GM20431 (cell line): ENCODE data around the gene L3MBTL4.
"Not testable (repeated sequence)": the region's sequence is repeated elsewhere in the genome, so short reads cannot be mapped to it uniquely, and the experiment has no call there.

Source experiments
- in situ Hi-C: fragments of 300-500 bp; cut with MseI, MboI; formaldehyde crosslinking; loops from one replicate; pipeline ENCODE4 v1.15.0; 2020; ENCODE audit warnings: low sequenced_read_pairs; ENCODE audit not compliant: unreplicated experiment

The L3MBTL4 gene

DNA sequence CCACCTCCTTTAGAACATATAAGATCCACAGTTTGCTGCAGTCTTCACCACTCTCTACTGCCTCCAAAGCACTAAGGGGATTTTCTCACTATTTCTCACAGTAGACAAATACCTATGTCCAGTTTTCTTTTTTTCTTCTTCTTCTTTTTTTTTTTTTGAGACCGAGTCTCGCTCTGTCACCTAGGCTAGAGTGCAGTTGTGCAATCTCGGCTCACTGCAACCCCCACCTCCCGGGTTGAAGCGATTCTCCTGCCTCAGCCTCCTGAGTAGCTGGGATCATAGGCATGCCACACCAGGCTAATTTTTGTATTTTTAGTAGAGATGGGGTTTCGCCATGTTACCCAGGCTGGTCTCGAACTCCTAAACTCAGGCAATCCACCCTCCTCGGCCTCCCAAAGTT is 6.2 kb downstream of the L3MBTL4 start:
- in situ Hi-C loops, result not testable (repeated sequence)

GRCh38 chr18:6406910-6407470 is 7.7 kb downstream of the L3MBTL4 start:
- in situ Hi-C loops, result no loop called here

GRCh38 chr18:6406075-6406909 is 8.4 kb downstream of the L3MBTL4 start:
- in situ Hi-C loops, result no loop called here

DNA sequence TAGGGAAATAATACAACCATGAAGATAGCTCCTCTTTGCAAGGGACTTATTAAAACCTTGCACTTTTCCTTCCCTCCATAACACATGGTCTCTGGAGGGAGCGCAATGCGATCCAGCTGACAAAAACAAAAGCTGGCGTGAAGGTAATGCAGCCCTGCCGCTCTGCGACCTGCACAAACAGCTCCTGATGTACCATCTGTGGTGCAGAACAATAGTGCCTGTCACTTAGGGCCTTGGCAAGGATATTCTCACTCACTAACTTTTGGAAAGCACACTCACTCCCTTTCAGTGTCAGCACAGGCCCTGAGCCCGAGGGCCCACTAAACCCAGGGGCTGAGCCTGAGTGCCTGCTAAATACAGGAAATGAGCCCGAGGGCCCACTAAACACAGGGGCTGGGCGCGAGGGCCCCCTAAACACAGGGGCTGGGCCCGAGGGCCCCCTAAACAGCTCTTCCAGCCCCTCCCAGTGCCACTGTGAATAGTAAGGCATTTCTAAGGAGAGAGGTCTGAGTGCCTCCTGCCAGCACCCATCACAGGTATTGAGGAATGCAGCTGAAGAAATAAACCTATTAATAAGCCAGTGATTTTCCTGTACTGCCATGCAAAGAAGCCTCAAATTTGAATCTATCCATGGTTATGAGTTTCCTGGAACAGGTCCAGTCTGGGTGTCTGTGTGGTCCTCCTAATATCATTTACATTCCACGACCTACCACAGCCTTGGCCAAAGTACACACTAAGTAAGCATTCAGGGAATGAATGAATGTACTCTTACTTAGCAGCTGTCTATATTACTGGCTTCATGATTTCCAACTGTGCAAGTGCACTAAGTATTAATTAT is 9.3 kb downstream of the L3MBTL4 start:
- in situ Hi-C loops, result no loop called here

DNA sequence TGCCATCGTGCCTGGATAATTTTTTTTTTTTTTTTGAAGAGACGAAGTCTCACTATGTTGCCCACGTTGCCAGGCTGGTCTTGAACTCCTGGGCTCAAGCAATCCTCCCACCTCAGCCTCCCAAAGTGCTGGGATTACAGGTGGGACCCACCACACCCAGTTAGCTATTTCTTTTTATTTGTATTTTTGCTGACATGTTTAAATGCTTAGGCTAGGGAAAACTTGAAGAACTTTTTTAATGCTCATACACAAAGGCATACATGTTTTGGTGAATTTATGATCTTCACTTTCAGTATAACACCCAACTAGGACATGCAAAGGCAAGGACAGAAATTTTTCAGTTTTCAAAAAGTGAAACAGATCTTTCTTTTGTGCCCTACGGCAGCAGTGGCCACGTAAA is 9.9 kb downstream of the L3MBTL4 start:
- in situ Hi-C loops, result no loop called here

DNA sequence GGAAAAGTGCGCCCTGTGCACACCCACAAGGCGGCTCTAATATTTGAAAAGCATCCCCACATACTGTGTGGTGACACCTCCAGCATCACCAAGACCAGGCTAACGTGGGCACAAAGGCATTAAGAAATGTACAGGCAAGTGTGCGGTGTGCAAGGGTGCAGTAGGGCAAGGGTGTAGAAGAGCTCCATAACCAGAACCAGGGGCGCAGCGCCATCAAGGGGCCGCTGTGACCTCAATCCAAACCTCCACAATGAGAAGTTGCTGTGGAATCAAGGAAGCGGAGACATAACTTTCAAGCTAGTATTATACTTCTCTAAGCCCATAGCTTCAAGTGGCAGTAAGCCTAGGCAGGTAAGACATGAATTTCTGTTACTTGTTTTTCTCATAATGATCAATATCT is 13.0 kb downstream of the L3MBTL4 start:
- in situ Hi-C loops, result no loop called here

- in situ Hi-C loops, result no loop called here
These were observed 14.9 kb downstream of the L3MBTL4 start for GRCh38 chr18:6399776-6400175.

GRCh38 chr18:6397931-6398566 is 16.7 kb downstream of the L3MBTL4 start:
- in situ Hi-C loops, result no loop called here

DNA sequence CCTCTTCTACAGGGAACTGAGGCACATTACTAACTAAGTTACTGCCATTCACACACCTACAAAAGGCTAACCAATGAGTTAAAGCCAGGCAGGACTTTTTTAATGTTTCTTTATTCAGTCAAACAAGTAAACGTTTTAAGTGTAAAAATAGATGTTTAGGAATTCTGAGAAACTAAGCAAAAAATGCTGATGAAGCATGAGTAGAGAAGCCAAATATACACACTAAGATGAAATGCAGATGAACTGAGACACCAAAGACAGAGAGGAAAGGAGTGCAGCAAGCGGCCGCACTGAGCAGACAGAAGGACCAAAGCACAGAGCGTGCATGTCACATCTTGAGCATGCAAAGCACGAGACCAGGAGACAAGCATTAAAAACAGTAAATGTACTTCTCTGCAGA is 17.9 kb downstream of the L3MBTL4 start:
- in situ Hi-C loops, result no loop called here

DNA sequence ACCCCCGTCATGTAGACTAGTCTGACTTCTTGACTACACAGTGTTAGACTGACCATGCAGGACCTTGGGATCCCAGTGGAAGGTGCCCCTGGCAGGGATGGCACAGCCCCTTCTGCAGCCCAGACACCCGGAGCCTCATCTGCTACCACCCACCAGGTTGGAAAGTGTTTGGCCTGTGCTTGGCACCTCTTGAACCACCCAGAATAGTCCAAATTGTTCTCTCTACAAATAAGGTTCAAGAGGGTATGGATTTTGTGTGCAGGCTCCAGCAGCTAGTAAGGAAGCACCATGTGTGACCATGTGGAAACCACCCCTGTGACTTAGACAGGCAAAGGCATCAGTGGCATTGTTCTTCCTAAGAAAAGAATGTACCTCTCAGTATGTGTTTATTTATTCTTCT is 18.4 kb downstream of the L3MBTL4 start:
- in situ Hi-C loops, result no loop called here

GRCh38 chr18:6389005-6389404 is 25.7 kb downstream of the L3MBTL4 start:
- in situ Hi-C loops, result no loop called here

- in situ Hi-C loops, result no loop called here
These were observed 31.7 kb downstream of the L3MBTL4 start for GRCh38 chr18:6382963-6383362.

GRCh38 chr18:6377473-6377872 is 37.2 kb downstream of the L3MBTL4 start:
- in situ Hi-C loops, result not testable (repeated sequence)

GRCh38 chr18:6376433-6377229 is 38.1 kb downstream of the L3MBTL4 start:
- in situ Hi-C loops, result no loop called here

DNA sequence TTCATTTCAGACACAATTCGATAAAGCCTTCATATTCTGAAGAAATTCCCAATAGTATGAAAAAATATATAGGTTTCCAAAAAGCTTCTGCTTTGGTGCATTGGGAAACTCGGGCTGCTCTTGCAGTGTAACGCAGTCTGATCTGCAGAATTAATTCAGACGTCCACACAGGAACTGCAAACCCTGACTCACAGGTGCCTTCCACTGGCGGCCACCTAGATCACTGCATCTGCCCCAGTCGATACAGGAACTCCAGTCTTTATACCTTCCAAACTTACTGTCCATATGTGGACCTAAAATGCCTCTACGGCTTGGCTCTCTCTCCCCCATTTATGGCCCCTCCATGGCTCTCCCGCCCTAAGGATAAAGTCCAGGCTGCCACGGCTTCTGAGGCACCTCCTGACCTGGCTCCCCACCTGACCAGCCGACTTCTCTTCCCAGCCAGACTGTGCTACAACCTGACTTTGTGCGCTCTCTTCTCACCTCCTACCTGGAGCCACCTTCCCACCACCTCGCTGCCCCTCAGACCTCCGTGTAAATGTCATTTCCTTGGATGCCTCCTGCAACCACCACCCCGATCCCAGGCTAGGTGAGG is 39.7 kb downstream of the L3MBTL4 start:
- in situ Hi-C loops, result no loop called here

DNA sequence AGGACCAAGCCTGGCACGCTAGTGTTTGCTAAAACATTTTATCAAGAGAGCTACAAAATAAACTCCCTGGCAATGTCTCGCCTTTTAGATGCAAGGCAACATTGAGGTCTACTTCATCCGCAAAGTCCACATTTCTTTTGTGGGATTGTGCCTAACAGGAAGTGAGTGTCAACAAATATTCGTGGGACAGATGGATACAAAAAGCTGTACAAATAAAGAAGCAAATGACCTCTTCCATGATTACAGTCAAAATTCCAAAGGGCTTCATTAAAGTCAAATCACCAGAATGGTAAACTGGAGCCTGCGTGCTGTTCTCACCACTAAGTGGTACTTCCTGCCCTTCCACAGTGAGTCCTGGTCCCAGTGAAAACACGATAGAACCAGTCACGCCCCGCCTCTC is 40.4 kb downstream of the L3MBTL4 start:
- in situ Hi-C loops, result no loop called here

DNA sequence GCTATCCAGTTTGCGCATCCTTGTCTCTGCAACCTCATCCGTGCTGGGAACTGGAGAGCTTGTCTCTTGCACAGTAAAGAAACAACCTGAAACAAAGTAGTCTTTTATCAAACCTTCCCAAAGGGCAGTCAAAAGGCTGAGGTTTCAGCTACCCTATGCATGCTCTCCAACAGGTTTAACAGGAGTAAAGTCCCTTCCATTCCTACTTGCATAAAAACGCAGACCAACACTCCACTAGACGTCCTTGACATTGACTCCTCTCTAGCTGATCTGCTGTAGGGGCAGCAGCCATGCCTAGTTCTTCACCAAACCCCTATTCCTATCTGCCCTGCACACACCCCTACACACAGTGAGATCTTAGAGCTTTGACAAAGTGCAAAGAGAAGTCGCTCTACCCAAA is 41.5 kb downstream of the L3MBTL4 start:
- in situ Hi-C loops, result no loop called here

DNA sequence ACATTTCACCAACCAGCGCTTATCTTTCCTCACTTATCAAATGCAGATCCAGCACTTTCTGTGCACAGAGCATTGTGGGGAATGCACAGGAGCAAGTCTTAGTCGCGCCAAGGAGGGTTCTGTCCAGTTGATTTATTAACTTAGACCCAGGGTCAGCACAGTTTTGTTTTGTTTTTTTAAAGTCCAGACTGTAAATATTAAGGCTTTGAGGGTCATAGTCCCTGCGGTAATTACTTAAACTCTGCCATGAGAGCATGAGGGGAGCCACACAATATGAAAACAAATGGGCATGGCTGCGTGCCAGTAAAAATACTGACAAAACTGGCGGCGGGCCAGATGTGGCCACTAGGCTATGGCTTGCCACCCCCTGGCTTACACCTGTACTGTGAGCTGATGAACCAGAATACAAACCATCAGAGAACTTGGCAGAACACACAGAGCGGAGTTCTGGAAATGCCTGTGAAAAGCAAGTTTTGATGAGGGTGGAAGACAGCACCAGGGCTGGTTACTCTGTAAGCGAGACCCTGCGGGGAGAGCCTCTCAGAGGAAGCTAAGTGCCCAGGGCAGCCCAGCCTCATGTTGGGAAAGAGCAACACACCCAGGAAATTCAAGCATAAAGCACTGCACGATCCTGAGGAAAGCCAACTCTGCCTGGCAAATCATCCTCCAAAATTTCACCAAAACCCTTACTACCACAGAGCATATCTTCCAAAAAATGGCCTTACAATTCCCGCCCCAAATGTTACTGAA is 43.6 kb downstream of the L3MBTL4 start:
- in situ Hi-C loops, result no loop called here

DNA sequence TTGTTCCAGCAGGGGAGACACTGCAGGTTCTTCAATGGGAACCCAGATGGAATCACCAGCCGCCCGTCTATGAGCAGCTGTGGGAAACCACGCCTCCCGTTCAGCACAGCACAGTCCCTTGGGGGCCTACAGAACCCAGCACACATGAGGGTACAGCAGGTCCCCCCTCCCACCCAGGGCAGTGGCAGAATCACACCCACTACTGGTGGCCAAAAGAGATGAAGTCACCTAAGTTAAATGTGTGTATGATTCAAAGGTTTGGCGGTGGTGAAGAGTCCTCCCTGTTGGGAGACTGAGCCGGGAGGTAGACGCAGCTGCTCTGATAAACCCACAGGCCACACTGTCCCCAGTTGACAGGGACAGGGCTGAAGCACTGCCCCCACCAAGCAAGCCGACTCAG is 44.3 kb downstream of the L3MBTL4 start:
- in situ Hi-C loops, result no loop called here
